Upper lobe of left lung (tissue), 4 donors: ENCODE results near the gene FBXW8.

ENCODE experiments used
- CTCF ChIP-seq, 6 experiments: fragments of 450-650 bp in 4 of 6; fragments of 200-600 bp in 2 of 6; sonication (generic) in 2 of 6; IDR thresholded peaks; one replicate each; pipeline ENCODE4 v1.5.1; 2016 to 2019; ENCODE audit warnings: antibody characterized with exemption in 6 of 6
- POLR2A ChIP-seq, 4 donors: fragments of 450-650 bp; IDR thresholded peaks; one replicate each; pipeline ENCODE4 v1.5.1; 2016 to 2017; ENCODE audit warnings: antibody characterized with exemption in 4 of 4, mild to moderate bottlenecking in 2 of 4

DNA sequence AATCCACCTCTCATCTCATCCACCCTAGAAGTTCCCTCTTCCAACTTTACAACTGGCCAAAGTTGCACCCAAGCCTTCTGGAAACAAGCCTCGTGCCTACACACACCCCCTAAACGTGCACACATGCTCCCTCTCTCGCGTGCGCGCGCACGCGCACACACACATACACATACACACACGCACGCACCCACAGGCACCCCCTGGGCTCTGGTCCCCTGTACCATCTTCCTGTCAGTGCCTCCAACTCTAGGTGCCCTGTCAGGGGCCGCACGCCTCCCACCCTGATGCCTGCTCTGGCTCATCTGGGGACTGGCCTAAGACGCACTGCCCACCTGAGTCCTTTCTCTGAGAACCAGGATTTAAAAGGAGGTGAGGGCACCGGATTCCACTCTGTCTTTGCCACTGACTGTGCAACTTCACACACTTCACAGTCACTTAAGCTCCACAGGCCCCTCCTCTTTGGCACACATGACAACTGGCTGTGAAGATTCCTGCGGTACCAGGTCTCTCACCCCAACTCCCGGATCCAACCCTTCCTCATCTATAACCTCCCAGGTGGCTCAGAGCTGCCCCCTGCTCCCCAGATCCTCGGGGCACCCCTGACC, 142.9 kb downstream of the FBXW8 start:
- no peak for TF ChIP-seq CTCF (IDR thresholded peaks at IDR 0.05)
- TF ChIP-seq POLR2A (IDR thresholded peaks at IDR 0.05), result no peak
